PC-9 (cell line): ENCODE results near the gene SLC12A1. TPM values are rescaled to one million over a fixed set of nuclear protein-coding genes. Genes with fewer than 3 reads are reported as not detected.

Experiments used
- BruUV-seq: library from RNA; stranded (reverse); fragments of 400-500 nt; replicated peaks from 2 replicates; lab custom pipeline; 2021; lab: Mats Ljungman, UMichigan
- CTCF ChIA-PET: fragments of 300-600 bp; sonication (Branson Sonifier 250); formaldehyde crosslinking; loops from one replicate; lab custom pipeline; 2022; ENCODE audit warnings: antibody characterized with exemption; lab: Charles Lee
- POLR2A ChIA-PET: fragments of 300-600 bp; sonication (Branson Sonifier 250); formaldehyde crosslinking; loops from one replicate; lab custom pipeline; 2022; ENCODE audit warnings: antibody characterized with exemption; ENCODE audit not compliant: unreplicated experiment; lab: Charles Lee
- DNase-seq, 2 experiments: peaks; one replicate each; pipeline versions ENCODE4 v3.0.0 to v3.0.0-alpha.2; 2015 to 2022; ENCODE audit warnings: mixed read lengths in 1 of 2
- H2AFZ ChIP-seq: fragments of 200-600 bp; sonication (generic); 2 replicates; pipeline ENCODE4 v1.8.1; 2017; ENCODE audit warnings: antibody characterized with exemption
- H3F3A ChIP-seq: fragments of 200-600 bp; sonication (generic); 2 replicates; pipeline ENCODE4 v1.8.1; 2017; ENCODE audit warnings: antibody characterized with exemption, mild to moderate bottlenecking, low read depth; ENCODE audit not compliant: insufficient read depth
- H3K27ac ChIP-seq: fragments of 200-600 bp; sonication (generic); 2 replicates; pipeline ENCODE4 v1.6.1; 2016; ENCODE audit warnings: mixed run types
- H3K27me3 ChIP-seq: fragments of 200-600 bp; sonication (generic); 2 replicates; pipeline ENCODE4 v1.6.1; 2016; ENCODE audit warnings: low read depth, mixed run types; ENCODE audit not compliant: insufficient read depth
- H3K36me3 ChIP-seq: fragments of 200-600 bp; sonication (generic); 2 replicates; pipeline ENCODE4 v1.6.1; 2016; ENCODE audit warnings: low read depth, mixed run types
- H3K4me1 ChIP-seq: fragments of 200-600 bp; sonication (generic); replicated peaks from 2 replicates; pipeline ENCODE4 v1.6.1; 2016; ENCODE audit warnings: mixed run types; ENCODE audit not compliant: insufficient read depth
- H3K4me2 ChIP-seq: fragments of 200-600 bp; sonication (generic); 2 replicates; pipeline ENCODE4 v1.6.1; 2017; ENCODE audit warnings: mixed run types
- H3K4me3 ChIP-seq: fragments of 200-600 bp; sonication (generic); 2 replicates; pipeline ENCODE4 v1.6.1; 2016; ENCODE audit warnings: mixed run types
- H3K79me2 ChIP-seq: fragments of 200-600 bp; sonication (generic); 2 replicates; pipeline ENCODE4 v1.6.1; 2017; ENCODE audit warnings: low read depth, mixed run types
- H3K9me2 ChIP-seq: fragments of 200-600 bp; sonication (generic); 2 replicates; pipeline ENCODE4 v1.8.1; 2017; ENCODE audit warnings: mild to moderate bottlenecking; ENCODE audit not compliant: insufficient read depth
- H3K9me3 ChIP-seq: fragments of 200-600 bp; sonication (generic); 2 replicates; pipeline ENCODE4 v1.8.1; 2016; ENCODE audit warnings: low read depth; ENCODE audit not compliant: insufficient read depth
- H4K20me1 ChIP-seq: fragments of 200-600 bp; sonication (generic); 2 replicates; pipeline ENCODE4 v1.8.1; 2017; ENCODE audit not compliant: insufficient read depth
- CTCF ChIP-seq: fragments of 200-600 bp; sonication (generic); conservative IDR thresholded peaks from 2 replicates; pipeline ENCODE4 v1.6.1; 2017; ENCODE audit warnings: mixed run types, antibody characterized with exemption, mild to moderate bottlenecking, moderate library complexity
- EZH2 ChIP-seq: fragments of 200-600 bp; sonication (generic); IDR thresholded peaks from 2 replicates; pipeline ENCODE4 v1.8.0; 2017; ENCODE audit warnings: antibody characterized with exemption, low read depth
- intact Hi-C: fragments of 100-400 bp; cut with micrococcal nuclease; formaldehyde crosslinking; loops from one replicate; pipeline ENCODE4 v1.10.0; 2022; ENCODE audit not compliant: unreplicated experiment
- total RNA-seq: library from RNA; stranded (reverse); gene quantifications from 2 replicates; pipeline ENCODE4 v1.2.3, GENCODE V29; 2021

Gene SLC12A1
- total RNA-seq, 1 experiment from 2014 or later: not detected

GRCh38 chr15:48337607-48338006 lies 131.5 kb downstream of the SLC12A1 start:
- Histone ChIP-seq H4K20me1 (no peaks in the 10 kb centered on the region; the same call in 1 of the 2 replicates), H3F3A (0 out of 2 replicates have a peak, but pooled peaks cover 4% of the 10 kb centered on the region), H3K36me3 (0 out of 2 replicates have a peak, but pooled peaks cover 4% of the 10 kb centered on the region), H3K27me3 (no peaks in the 10 kb centered on the region), H3K9me2 (no peaks in the 10 kb centered on the region), H3K9me3 (no peaks in the 10 kb centered on the region), H2AFZ (no peak overlapping the region), H3K27ac (no peak overlapping the region), H3K4me2 (no peak overlapping the region), H3K79me2 (peaks cover 7% of the 10 kb centered on the region), H3K4me3 (no peak overlapping the region), H3K4me1 (peaks cover 5% of the 10 kb centered on the region)
- TF ChIP-seq EZH2 (no peak), CTCF (no peak)
- no peak for DNase-seq
- POLR2A ChIA-PET: no interaction called here
- CTCF ChIA-PET: interaction anchor here (0.7 kb wide), 1 partner anchor 540 kb away, joined by 3 read pairs; no protein-coding TSS in a partner anchor
- intact Hi-C loops: loop anchor here (10.0 kb wide), 1 partner anchor 707 kb away; the partner anchor contains the start of gene SECISBP2L
- no TSS peak for BruUV-seq

GRCh38 chr15:48340111-48340510 lies 134.0 kb downstream of the SLC12A1 start:
- Histone ChIP-seq H3K4me2 (no peak overlapping the region), H3K9me3 (no peaks in the 10 kb centered on the region), H2AFZ (no peak overlapping the region), H4K20me1 (no peaks in the 10 kb centered on the region), H3K4me3 (no peak overlapping the region), H3K27me3 (no peaks in the 10 kb centered on the region), H3K36me3 (0 out of 2 replicates have a peak, but pooled peaks cover 4% of the 10 kb centered on the region), H3K27ac (no peak overlapping the region), H3F3A (0 out of 2 replicates have a peak, but pooled peaks cover 5% of the 10 kb centered on the region), H3K9me2 (no peaks in the 10 kb centered on the region), H3K4me1 (no peaks in the 10 kb centered on the region), H3K79me2 (no peaks in the 10 kb centered on the region)
- no TSS peak for BruUV-seq
- ChIA-PET CTCF (no interaction called here), POLR2A (no interaction called here)
- no peak for DNase-seq
- intact Hi-C loops: no loop called here
- TF ChIP-seq CTCF: no peak

GRCh38 chr15:48343865-48344264 lies 137.8 kb downstream of the SLC12A1 start:
- Histone ChIP-seq H3K4me2 (no peak overlapping the region), H3K79me2 (no peaks in the 10 kb centered on the region), H3K4me3 (no peak overlapping the region), H3K9me2 (no peaks in the 10 kb centered on the region), H3K27me3 (no peaks in the 10 kb centered on the region), H3K4me1 (no peaks in the 10 kb centered on the region), H2AFZ (no peak overlapping the region), H3F3A (0 out of 2 replicates have a peak, but pooled peaks cover 5% of the 10 kb centered on the region), H3K9me3 (no peaks in the 10 kb centered on the region), H3K36me3 (no peaks in the 10 kb centered on the region), H3K27ac (no peak overlapping the region), H4K20me1 (no peaks in the 10 kb centered on the region)
- ChIA-PET CTCF (no interaction called here), POLR2A (no interaction called here)
- TF ChIP-seq CTCF: no peak
- no peak for TF ChIP-seq EZH2
- no peak for DNase-seq
- BruUV-seq: no TSS peak
- intact Hi-C loops: no loop called here
